A549 (cell line): Measurements from ENCODE around the gene WRNIP1.

Source experiments
- BHLHE40 ChIP-seq: IDR thresholded peaks from 2 replicates; pipeline ENCODE4 v1.6.1; 2012; ENCODE audit warnings: low read depth, low read length, inconsistent platforms
- CEBPB ChIP-seq, 2 experiments: fragments of >200 bp in 1 of 2; sonication (Bioruptor Twin) in 1 of 2; formaldehyde crosslinking in 1 of 2; IDR thresholded peaks; 2 replicates each; pipeline ENCODE4 v1.6.1; 2012 to 2016
- EP300 ChIP-seq, 2 experiments: fragments of >200 bp; sonication (Bioruptor Twin); formaldehyde crosslinking; IDR thresholded peaks; 2 replicates in 1 of 2; 3 replicates in 1 of 2; pipeline ENCODE4 v1.6.1; 2016 to 2017
- JUN ChIP-seq, 2 experiments: fragments of >200 bp; sonication (Bioruptor Twin); formaldehyde crosslinking; IDR thresholded peaks; 2 replicates in 1 of 2; 3 replicates in 1 of 2; pipeline ENCODE4 v1.6.1; 2016 to 2017
- KDM1A ChIP-seq: fragments of 200-600 bp; sonication (generic); IDR thresholded peaks from 2 replicates; pipeline ENCODE4 v1.6.1; 2016; ENCODE audit warnings: low read depth, mild to moderate bottlenecking
- POLR2A ChIP-seq: IDR thresholded peaks from 2 replicates; pipeline ENCODE4 v1.6.1; 2012; ENCODE audit warnings: mild to moderate bottlenecking, low read length
- RAD21 ChIP-seq, 2 experiments: fragments of >200 bp in 1 of 2; sonication (Bioruptor Twin) in 1 of 2; formaldehyde crosslinking in 1 of 2; IDR thresholded peaks in 1 of 2; conservative IDR thresholded peaks in 1 of 2; 2 replicates in 1 of 2; 3 replicates in 1 of 2; pipeline ENCODE4 v1.6.1; 2012 to 2018; ENCODE audit warnings: inconsistent platforms in 1 of 2
- ZSCAN20 ChIP-seq: fragments of 250-450 bp; sonication (Bioruptor Pico); IDR thresholded peaks from 2 replicates; pipeline ENCODE4 v1.8.0; 2022; ENCODE audit warnings: mild to moderate bottlenecking, moderate library complexity
- TF ChIP-seq, protein P1 (sequence below): fragments of >200 bp; sonication (Bioruptor Twin); formaldehyde crosslinking; IDR thresholded peaks from 3 replicates; pipeline ENCODE4 v1.5.1; 2016
- TF ChIP-seq, protein P2 (sequence below): IDR thresholded peaks from 2 replicates; pipeline ENCODE4 v1.6.1; 2012
- TF ChIP-seq, protein P3 (sequence below): fragments of 250-450 bp; sonication (Bioruptor Pico); IDR thresholded peaks from 2 replicates; pipeline ENCODE4 v1.5.0; 2021; ENCODE audit warnings: mild to moderate bottlenecking, moderate library complexity, borderline replicate concordance

DNA sequence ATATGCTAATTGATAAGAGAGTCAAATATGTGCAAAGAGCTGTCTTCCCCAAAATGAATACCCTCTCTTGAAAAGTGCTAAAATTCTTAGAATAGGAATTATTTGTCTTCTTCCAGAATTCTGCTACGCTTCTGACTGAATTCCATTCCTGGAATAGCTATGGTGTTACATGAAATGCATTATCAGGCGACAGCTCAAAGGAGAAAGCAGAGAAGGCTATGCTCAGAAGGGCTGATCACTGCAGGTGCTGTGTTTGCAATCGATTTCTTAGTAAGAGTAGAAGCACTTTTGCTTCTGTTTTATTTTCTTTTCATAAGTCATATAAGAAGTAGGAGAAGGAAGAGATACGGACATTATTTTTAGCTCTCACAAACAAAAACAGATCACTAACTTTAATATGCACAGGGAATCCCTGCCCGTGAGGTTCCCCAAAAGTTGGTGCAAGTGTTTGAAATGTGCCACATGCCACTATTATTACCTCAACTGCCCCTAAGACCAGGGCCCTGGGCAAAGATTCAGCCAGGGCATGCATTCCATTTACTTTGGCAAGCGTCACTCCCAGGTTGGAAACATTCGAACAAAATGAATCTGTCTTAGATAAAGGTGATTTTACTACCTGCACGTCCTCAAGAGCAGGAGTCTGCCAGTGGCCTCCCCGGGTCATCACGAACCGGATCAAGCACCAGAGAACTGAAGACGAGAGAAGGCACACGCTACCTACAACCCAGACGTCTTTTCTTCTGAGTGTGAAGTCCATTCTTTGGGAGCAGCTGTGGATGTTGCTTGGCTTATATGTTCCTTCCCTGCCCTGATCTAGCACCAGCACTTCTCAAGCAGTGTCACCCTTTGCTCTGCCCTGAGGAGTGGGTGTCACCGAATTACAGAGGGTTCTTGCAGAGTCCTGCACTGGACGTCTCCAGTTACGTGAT, 21.6 kb upstream of the WRNIP1 start:
- TF ChIP-seq ZSCAN20 (no peak), POLR2A (no peak), RAD21 (conservative IDR thresholded peaks at IDR 0.05 in 1 of 2, IDR thresholded peaks at IDR 0.05 in 1 of 2) (no peak), JUN (IDR thresholded peaks at IDR 0.05) (no peak), KDM1A (no peak), EP300 (IDR thresholded peaks at IDR 0.05) (no peak), BHLHE40 (no peak), CEBPB (IDR thresholded peaks at IDR 0.05) (no peak)
- TF ChIP-seq, protein P1, sequence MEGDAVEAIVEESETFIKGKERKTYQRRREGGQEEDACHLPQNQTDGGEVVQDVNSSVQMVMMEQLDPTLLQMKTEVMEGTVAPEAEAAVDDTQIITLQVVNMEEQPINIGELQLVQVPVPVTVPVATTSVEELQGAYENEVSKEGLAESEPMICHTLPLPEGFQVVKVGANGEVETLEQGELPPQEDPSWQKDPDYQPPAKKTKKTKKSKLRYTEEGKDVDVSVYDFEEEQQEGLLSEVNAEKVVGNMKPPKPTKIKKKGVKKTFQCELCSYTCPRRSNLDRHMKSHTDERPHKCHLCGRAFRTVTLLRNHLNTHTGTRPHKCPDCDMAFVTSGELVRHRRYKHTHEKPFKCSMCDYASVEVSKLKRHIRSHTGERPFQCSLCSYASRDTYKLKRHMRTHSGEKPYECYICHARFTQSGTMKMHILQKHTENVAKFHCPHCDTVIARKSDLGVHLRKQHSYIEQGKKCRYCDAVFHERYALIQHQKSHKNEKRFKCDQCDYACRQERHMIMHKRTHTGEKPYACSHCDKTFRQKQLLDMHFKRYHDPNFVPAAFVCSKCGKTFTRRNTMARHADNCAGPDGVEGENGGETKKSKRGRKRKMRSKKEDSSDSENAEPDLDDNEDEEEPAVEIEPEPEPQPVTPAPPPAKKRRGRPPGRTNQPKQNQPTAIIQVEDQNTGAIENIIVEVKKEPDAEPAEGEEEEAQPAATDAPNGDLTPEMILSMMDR = no peak
- TF ChIP-seq, protein P2, sequence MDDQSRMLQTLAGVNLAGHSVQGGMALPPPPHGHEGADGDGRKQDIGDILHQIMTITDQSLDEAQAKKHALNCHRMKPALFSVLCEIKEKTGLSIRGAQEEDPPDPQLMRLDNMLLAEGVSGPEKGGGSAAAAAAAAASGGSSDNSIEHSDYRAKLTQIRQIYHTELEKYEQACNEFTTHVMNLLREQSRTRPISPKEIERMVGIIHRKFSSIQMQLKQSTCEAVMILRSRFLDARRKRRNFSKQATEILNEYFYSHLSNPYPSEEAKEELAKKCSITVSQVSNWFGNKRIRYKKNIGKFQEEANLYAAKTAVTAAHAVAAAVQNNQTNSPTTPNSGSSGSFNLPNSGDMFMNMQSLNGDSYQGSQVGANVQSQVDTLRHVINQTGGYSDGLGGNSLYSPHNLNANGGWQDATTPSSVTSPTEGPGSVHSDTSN = no peak
- TF ChIP-seq, protein P3, sequence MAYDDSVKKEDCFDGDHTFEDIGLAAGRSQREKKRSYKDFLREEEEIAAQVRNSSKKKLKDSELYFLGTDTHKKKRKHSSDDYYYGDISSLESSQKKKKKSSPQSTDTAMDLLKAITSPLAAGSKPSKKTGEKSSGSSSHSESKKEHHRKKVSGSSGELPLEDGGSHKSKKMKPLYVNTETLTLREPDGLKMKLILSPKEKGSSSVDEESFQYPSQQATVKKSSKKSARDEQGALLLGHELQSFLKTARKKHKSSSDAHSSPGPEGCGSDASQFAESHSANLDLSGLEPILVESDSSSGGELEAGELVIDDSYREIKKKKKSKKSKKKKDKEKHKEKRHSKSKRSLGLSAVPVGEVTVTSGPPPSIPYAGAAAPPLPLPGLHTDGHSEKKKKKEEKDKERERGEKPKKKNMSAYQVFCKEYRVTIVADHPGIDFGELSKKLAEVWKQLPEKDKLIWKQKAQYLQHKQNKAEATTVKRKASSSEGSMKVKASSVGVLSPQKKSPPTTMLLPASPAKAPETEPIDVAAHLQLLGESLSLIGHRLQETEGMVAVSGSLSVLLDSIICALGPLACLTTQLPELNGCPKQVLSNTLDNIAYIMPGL = no peak
